Hematopoietic multipotent progenitor cell treated with erythropoietin and hydrocortisone succinate and interleukin-3 and kit ligand, for 15 days (in vitro differentiated cells): Measurements from ENCODE around the gene TMEM203.
A peak's percentile ranks its signal among the peaks of the same experiment; 100 is the strongest.
"Not testable (repeated sequence)": the region's sequence is repeated elsewhere in the genome, so short reads cannot be mapped to it uniquely, and the experiment has no call there.

ENCODE experiments used
- DNase-seq: peaks from one replicate; pipeline ENCODE4 v3.0.0-alpha.2; 2015; ENCODE audit warnings: low spot score

The TMEM203 gene, protein sequence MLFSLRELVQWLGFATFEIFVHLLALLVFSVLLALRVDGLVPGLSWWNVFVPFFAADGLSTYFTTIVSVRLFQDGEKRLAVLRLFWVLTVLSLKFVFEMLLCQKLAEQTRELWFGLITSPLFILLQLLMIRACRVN

DNA sequence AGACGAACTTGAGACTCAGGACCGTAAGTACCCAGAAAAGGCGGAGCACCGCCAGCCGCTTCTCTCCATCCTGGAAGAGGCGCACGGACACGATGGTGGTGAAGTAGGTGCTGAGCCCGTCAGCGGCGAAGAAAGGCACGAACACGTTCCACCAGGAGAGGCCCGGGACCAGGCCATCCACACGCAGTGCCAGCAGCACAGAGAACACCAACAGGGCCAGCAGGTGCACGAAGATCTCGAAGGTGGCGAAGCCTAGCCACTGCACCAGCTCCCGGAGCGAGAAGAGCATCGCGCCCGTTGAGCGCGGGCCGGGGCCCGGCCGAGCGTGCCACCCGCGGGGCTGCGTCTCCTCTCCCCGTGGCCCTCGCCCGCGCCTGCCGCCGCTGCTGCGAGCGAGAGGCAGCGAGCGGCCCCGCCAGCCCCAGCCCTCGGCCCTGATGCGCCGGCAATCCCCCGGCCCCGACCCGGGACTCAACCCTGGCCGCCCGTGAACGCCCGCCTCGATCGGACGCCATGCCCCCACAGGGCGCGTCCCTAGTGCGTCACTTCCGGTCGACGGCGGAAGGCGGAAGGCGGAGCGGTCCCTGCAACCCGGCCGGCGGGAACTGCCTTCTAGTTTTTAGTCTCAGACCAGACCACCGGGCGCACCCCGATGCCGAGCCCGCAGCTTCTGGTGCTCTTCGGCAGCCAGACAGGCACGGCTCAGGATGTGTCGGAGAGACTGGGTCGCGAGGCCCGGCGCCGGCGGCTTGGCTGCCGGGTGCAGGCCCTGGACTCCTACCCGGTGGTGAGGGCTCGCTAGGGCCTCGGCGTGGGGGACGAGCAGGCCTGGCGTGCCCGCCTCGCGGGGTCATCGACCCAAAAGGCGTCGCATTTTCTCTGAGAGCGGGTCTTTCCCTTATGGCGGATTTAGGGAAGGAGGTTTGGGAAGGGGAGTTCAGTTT, at the start of gene TMEM203, which contains the start of gene NDOR1:
Gene TMEM203, minus strand, starts transcription at position 523 of the 944 bp plus-strand sequence. Its CDS starts 234 bp downstream, at position 289.
Gene NDOR1, plus strand, starts transcription at position 575 of the 944 bp plus-strand sequence. Its CDS starts 78 bp downstream, at position 653.
- peak; percentile 92 for DNase-seq

DNA sequence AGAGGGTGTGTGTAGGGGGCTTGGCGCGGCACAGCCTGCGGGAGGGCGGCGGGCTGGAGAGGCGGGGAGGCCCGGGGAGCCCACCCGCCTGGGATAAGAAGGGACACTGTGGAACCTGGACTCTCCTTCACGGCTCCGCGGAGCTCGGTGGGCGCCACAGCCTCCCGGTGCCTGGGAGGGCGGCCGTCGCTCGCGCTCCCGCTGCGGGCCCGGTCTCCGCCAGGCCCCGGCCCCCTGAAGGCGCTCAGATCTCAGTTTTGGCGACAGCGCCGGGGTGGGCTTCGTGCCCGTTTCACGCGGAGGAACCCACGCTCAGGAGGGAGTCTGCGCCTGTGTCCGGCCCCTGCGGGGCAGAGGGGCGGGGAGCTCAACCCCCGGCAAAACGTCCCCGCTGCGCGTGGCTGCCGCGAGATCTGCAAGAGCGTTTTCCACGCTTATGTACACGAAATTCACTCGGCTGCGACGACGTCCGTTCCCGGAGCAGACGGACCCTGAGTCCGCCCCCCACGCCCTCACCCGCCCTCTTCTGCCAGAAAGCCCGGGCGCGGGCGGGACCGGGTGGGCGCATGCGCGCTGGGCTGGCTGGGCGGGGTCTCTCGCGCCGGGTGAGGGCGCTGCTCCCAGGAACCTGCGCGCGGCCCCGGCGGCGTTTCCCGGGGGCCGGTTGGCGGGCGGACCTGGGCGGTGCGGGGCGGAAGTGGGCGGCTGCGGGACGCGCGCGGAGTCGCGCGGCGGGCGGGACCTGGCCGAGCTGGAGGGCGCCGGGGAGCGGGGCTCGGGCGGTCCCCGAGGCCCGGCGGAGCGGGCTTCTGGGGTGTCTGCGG, 49.4 kb upstream of the TMEM203 start, which contains the start of gene NELFB:
Gene NELFB, plus strand, starts transcription at position 704 of the 824 bp plus-strand sequence.
- peak; percentile 90 for DNase-seq

DNA sequence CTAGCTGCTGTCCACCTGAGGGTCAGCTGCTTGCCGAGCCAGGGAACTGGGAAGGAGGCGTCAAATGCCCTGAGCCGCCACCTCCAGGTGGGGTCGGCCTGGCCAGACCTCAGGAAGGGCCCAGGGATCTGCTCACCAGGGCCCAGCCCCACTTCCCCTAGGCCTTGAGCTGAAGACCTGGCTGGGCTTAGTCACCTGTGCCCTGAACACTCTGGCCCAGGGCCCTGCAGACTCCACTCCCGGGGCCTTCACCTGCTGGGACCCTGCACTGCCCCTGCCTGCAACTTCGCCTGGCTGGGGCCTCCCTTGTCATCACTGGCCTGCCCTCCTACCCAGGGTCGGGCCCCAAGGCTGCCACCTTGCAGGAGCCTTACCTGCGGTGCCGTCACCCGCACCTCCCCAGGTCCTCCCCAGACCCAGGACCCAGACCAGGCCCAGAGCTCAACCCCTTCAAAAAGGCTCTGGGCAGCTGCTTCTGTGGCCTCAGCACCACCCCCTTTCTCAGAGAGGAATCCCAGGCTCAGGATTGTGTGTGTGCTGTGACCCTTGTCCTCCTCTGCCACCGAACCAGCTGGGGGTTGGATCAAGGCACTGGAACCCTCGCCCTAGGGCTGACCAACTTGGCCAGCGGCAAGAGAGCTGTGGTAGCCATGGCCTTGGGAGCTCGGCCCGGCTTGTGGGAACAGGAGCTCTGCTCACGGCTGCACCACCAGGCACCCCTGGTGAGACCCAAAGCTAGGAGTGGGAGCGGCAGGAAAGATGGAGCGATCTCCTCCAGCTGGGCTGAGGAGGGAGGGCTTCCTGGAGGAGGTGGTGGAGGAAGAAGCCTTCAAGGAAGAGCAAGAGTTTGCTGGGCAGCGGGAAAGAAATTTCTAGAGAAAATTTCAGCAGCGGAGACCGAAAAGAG, 48.5 kb upstream of the TMEM203 start:
- DNase-seq: no peak

DNA sequence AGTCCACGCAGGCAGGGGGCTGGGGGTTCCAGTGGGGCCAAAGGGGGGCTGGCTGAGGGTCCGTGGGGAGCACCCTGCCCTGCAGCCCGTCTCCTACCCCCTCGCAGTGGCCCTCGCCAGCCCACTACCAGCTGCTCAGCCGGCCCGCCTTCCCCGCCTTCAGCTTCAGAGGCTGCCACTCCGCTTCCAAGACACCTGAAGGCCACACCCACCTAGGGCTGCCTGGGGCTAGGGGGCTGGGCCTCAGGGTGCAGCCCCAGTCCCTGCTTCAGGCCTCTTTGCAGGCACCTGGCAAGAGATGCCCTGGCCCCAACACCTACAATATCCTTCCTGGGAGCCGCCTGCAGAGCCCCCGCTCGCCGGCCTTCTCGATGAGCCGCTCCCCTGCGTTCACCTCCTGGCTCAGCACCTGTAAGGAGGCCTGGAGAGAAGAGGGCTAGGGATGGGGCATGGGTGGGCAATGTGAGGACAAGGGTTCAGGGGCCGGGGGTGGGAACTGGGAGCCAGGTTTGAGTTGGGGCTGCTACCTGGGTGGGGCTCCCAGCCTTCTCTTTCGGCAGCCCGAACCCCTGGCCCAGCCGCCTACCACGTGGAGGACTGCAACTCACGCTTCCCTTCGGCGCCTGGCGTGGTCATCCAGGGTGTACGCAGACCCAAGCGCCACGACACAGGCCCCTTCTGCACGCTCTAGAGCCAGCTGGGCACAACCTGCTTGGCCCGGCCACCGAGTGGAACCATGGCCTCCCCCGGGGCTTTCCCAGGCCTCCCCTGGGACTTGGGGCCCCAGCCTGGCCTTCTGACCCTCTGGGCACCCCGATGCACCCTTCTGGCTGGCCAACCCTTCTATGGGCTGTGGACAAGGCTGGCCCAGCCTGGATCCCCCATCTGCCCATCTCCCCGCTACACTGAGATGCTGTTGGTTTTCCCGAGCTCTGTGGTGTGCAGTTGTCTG, 47.4 kb upstream of the TMEM203 start:
- DNase-seq: no peak

DNA sequence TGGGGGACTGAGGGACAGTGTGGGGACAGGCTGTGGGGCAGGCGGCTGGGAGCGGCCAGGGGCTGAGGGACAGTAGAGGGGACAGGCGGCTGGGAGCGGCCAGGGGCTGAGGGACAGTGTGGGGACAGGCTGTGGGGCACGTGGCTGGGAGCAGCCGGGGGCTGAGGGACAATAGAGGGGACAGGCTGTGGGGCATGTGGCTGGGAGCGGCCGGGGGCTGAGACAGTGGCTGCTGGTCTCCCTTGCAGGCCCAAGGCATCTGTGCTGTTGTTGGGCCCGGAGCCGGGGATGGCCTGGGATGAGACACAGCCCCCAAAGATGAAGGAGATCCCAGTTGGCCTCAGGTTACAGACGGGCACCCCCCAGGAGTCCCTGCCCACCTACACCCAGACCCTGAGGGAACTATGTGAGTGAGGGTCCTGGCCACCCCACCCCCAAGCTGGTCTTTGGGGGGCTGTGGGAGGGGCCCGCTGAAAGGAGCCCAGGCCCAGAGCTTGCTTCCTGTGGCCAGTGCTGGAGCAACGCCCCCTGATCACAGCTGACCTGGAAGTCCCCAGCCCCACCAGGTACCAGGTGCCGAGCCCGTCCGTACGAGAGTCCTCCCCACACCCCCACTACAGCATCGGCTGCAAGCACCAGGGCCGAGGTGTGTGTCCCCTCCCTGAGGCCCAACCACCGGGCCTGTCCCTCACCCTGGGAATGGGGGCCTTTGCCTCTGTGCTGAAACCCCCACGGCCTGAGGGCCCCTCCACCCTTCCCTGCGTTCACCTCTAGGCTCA, 46.2 kb upstream of the TMEM203 start:
- DNase-seq: no peak

DNA sequence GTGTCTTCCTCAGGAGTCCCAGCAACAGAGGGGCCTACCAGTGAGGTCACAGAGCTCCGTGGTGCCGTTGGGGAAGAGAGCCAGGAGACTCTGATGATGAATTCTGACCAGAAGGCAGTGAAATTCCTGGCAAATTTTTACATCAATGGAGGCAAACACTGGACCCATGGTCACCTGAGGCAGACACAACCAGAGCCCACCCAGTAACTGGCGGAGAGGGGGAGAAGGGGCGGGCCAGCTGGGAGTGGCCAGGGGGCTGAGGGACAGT, 45.7 kb upstream of the TMEM203 start, which contains the start of gene STPG3:
Gene STPG3, plus strand, starts transcription at position 93 of the 268 bp plus-strand sequence. Its CDS starts 1 bp downstream, at position 94.
- DNase-seq: no peak

DNA sequence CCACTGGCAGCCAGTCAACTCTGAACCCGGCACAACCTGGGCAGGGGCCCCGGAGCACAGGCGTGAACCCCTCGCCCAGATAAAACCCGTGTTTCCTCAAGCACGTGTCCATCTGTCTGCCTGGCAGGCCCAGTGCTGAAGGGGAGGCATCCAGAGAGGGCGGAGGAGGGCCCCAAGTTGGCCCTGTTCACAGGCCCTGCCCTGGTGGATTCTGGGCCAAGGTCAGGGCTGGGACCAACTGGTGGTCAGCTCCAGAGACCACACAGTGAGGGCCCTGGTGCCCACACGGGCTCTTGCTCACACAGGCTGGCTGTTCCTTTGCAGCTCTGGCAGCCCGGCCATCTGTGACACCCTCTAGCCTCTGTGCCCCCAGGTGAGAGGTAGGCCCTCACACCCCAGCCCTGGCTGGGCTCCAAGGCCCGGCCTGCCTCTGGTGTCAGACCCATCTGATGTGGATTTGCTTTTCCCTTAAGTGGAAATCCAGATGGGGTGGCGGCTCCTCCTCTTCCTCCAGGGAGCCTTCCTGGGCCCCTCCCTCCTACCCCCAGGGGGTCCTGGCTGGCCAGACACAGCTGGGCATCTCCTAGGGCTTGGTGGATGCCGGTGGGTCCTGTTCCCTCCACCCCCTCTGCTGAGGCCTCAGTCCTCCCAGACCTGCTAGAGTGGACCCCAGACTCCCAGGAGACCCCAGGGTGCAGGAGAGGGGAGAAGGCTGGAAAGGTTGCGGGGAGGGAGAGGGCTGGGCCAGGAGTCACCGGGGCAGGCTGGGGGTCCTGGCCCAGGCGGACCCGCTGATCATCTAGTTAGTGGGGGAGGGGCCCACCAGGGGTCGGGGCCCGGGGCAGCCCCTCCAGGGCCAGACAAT, 45.1 kb upstream of the TMEM203 start:
- DNase-seq: no peak

DNA sequence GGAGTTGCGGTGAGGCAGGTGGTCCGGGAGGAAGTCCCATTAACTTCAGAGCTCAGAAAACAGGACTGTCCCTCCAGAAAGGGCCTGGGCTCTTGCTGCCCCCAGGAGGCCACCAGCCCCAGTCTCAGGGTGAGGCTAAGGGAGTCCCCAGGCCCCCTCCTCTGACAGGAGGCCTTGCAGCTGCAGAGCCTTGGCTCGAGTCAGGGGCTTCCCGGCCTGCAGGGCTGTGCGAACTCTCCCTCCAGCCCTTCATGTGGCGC, 42.4 kb upstream of the TMEM203 start:
- no peak for DNase-seq

DNA sequence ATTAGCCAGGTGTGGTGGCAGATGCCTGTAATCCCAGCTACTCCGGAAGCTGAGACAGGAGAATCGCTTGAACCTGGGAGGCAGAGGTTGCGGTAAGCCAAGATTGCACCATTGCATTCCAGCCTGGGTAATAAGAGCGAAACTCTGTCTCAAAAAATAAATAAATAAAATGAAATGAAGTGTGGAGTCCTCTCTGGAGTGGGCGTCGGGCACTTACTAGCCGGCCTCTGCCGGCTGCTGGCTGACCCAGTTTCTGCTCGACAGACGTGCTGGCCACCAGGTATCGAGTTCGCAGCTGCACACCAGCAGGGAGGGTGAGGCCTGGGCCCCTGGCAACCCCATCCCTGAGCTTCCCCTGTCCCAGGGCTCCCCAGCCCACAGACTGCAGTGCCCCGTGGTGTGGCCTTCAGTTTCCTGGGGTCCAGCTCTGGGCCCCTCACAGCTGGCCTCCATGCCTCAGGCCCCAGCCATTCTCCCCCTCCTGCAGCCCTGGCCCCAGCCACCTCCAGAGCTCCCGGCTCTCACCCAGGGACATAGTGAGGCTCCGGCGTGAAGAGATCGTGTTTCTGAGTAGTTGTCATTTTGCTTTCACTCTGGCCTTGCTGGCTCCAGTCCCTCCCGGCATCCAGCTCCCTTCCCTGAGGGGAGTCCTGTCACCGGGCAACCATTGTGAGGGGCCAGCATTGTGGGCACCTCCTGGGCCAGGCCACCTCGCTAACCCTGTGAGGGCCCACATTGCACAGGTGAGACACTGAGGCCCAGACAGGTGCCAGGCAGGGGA, 41.9 kb upstream of the TMEM203 start:
- no peak for DNase-seq

DNA sequence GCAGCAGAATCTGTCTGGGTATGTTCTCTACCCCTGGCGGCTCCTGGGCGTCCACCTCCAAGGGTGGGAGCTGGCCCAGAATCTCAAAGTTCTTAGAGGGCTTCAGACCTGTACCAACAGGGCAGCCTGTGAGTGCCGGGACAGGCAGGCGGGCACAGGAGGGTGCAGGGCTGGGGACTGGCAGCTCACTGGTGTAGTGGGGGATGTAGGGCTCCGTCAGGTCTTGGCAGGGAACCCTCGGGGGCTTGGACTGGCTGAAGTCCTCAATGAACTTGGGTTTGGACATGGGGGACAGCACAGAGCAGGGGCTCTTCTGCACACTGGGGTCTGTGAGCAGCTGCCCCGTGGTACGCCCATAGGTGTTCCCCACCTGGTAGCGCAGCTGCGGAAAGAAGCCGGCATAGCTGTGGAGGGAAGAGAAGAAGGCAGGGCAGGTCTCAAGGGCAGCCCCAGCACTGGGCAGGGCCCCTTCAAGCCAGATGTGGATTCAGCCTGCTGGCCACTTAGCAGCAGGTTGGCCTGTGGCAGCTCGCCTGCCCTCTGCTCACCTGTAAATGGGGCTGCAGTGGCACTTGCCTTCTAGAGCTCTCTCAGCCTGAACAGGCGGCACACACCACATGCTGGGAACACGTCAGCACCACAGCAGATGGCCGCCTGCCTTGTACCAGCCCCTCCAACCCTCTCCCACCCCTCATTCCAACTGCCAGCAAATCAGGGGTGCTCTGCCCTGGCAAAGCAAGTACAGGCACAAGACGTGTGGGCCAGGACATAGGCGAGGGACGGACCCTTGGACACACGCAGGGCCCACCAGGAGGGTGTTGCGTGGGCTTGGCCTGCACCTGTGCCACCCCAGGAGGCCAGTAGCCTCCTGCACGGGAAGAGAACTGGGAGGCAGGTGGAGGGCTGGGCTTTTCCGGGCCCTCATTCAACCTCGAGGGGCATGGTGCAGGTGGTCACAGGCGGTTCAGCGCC, 40.3 kb upstream of the TMEM203 start:
- no peak for DNase-seq

DNA sequence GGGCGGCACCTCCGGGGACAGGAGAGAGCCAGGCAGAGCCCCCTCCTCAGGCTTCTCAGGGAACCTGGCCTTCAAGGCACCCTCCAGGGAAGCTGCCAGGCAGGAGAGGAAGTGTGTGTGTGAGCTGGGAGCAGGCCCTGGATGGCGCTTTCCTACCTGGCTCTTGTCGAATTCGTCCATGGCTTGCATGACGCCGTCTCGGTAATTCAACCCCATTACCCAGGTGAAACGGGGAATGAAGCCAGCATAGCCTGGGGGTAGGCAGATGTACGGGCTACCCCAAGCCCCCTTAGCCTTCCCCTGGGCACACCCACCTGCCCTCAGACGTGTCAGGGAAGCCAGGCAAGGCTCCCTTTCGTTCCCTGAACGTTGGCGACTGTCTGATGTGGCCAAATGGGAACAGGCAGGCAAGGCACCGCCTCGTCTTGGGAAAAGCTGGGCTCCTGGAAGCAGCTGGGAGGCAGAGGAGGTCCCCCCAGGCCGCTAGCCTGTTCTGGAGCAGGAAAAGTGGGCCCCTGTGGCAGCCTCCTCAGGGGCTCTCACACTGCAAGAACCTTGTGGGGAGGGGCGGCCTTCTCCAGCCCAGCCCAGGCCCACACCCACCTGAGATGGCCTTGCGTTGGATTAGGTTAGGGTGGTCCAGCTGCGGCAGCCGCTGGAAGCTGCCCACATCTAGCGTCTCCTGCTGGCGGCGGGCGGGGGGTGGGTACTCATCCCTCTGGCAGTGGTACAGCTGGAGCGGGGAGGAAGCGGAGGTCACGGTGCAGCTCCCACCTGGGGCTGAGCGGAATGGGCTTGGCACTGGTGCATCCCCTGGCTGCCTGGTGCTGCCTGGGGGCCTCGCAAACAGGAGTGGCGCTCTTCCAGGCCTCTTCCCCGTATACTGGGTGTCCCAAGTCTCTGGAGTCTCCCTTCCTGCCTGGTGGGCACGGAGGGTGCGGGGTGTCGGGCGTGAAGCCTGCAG, 39.3 kb upstream of the TMEM203 start:
- no peak for DNase-seq

DNA sequence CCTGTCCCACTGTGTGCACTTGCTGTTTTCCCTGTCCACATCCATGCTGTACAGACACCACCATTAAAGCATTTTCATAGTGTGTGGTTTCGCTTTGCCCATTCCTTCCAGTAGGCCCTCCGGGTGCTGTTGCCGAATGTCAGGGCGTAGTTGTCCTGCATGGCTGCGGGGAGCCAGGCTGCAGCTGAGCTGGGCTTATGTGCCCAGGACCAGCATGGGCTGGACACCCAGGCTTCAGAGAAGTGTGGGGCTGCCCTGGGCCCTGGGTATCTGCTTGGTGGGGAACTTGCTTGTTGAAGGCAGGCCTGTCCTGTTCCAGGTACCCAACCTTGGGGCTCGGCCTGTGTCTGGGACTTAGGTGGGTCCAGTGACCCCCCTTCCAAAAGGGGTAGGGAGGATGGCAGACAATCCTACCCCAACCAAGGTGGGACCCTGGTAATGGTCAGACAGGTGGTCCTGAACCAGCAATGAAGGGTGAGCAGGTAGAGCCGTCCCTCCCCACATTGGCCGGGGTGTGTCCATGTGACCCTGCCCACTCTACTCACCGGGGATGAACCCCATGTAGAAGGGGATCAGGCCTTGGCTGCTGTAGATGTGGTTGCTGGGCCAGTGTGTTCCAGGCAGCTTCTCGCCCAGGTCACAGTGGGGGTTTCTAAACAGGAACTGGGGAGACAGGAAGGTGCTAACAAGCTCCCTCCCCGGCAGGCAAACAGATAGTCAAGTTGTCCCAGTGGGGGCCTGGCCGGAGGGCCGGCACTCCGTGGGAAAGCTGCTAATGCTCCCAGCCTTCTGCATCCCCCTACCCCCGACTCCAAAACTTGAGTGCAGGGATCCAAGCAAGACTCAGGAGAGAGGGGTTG, 38.4 kb upstream of the TMEM203 start:
- no peak for DNase-seq

DNA sequence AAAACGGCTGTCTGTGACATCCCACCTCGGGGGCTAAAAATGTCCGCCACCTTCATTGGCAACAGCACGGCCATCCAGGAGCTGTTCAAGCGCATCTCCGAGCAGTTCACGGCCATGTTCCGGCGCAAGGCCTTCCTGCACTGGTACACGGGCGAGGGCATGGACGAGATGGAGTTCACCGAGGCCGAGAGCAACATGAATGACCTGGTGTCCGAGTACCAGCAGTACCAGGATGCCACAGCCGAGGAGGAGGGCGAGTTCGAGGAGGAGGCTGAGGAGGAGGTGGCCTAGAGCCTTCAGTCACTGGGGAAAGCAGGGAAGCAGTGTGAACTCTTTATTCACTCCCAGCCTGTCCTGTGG, 37.8 kb upstream of the TMEM203 start:
- DNase-seq: not testable (repeated sequence)
